Gastrocnemius medialis (tissue), 4 donors: ENCODE results near the gene NECTIN2. TPM values are rescaled to one million over a fixed set of nuclear protein-coding genes. Genes with fewer than 3 reads are reported as not detected.

Source experiments
- ATAC-seq, 2 donors: fragments of 150-250 bp; one replicate each; pipeline ENCODE4 v1.9.1; 2016
- DNase-seq, 2 donors: peaks; one replicate each; pipeline ENCODE4 v3.0.0-alpha.2; 2019
- H3K27ac ChIP-seq, 4 donors: fragments of 200-600 bp; sonication (generic); 1 replicate in 1 of 4; 2 replicates in 3 of 4; pipeline ENCODE4 v1.5.1; 2016 to 2018; ENCODE audit warnings: mild to moderate bottlenecking in 2 of 4, moderate library complexity in 1 of 4
- H3K27me3 ChIP-seq, 3 donors: fragments of 200-600 bp; sonication (generic) in 2 of 3; 1 replicate in 1 of 3; 2 replicates in 2 of 3; pipeline versions ENCODE4 v1.5.1 to v1.6.0; 2016 to 2019; ENCODE audit warnings: mild to moderate bottlenecking in 1 of 3, moderate library complexity in 1 of 3
- H3K36me3 ChIP-seq, 2 donors: fragments of 200-600 bp; sonication (generic) in 1 of 2; one replicate each; pipeline ENCODE4 v1.5.1; 2017 to 2018
- H3K4me1 ChIP-seq, 2 donors: fragments of 200-600 bp; sonication (generic) in 1 of 2; one replicate each; pipeline ENCODE4 v1.5.1; 2016 to 2017; ENCODE audit warnings: mild to moderate bottlenecking in 2 of 2
- H3K4me3 ChIP-seq, 4 donors: fragments of 200-600 bp; sonication (generic) in 3 of 4; 1 replicate in 1 of 4; 2 replicates in 3 of 4; pipeline ENCODE4 v1.5.1; 2016 to 2019; ENCODE audit warnings: mild to moderate bottlenecking in 2 of 4
- H3K9me3 ChIP-seq, 3 donors: fragments of 200-600 bp; sonication (generic) in 2 of 3; 1 replicate in 1 of 3; 2 replicates in 2 of 3; pipeline ENCODE4 v1.5.1; 2016 to 2019
- POLR2A ChIP-seq, 2 donors: fragments of 450-650 bp; IDR thresholded peaks; one replicate each; pipeline ENCODE4 v1.6.1; 2017; ENCODE audit warnings: antibody characterized with exemption in 2 of 2, mild to moderate bottlenecking in 2 of 2, moderate library complexity in 2 of 2
- in situ Hi-C, 4 donors: fragments of 200-750 bp; cut with MboI; loops; one replicate each; pipeline versions ENCODE4 v1.15.0 to v1.8.0; 2017; ENCODE audit warnings: low sequenced_read_pairs in 4 of 4
- intact Hi-C: fragments of 100-400 bp; cut with DNase I; formaldehyde crosslinking; loops from one replicate; pipeline ENCODE4 v1.15.1; 2023; ENCODE audit warnings: low total_unique reads
- total RNA-seq, 4 donors: library from RNA; depleted of rRNA; stranded (reverse); fragments of >200 nt; gene quantifications; one replicate each; pipeline versions ENCODE4 v1.1.0 to v1.2.3, GENCODE V29; 2016
- TF ChIP-seq, protein P1 (sequence below), 5 experiments: fragments of 450-650 bp in 3 of 5; fragments of 200-600 bp in 2 of 5; sonication (generic) in 2 of 5; IDR thresholded peaks in 4 of 5; conservative IDR thresholded peaks in 1 of 5; 1 replicate in 4 of 5; 2 replicates in 1 of 5; pipeline ENCODE4 v1.5.1; 2016 to 2019; ENCODE audit warnings: antibody characterized with exemption in 5 of 5, mild to moderate bottlenecking in 3 of 5, moderate library complexity in 3 of 5

NECTIN2 gene
- total RNA-seq, 4 donors from 2014 or later = 10.3 to 20.8 (median 16.7) TPM

DNA sequence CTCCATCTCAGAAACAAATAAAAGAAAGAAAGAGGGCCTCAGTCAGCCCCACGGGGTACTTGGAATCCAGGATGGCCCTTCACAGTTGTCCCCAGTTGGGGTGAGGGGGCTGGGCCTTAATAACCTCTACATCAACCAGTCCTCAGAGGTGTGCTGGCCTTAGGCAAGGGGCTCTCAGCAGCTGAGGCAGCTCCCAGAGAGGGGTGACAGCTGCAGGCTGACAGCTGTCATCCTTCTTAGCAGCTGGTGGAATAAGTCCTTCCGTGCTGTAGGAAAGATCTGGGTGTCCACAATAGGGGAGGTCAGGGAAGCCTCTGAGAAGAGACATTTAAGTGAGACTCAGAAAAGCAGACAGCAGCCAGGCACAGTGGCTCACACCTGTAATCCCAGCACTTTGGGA, 29.8 kb upstream of the NECTIN2 start:
- TF ChIP-seq, protein P1, sequence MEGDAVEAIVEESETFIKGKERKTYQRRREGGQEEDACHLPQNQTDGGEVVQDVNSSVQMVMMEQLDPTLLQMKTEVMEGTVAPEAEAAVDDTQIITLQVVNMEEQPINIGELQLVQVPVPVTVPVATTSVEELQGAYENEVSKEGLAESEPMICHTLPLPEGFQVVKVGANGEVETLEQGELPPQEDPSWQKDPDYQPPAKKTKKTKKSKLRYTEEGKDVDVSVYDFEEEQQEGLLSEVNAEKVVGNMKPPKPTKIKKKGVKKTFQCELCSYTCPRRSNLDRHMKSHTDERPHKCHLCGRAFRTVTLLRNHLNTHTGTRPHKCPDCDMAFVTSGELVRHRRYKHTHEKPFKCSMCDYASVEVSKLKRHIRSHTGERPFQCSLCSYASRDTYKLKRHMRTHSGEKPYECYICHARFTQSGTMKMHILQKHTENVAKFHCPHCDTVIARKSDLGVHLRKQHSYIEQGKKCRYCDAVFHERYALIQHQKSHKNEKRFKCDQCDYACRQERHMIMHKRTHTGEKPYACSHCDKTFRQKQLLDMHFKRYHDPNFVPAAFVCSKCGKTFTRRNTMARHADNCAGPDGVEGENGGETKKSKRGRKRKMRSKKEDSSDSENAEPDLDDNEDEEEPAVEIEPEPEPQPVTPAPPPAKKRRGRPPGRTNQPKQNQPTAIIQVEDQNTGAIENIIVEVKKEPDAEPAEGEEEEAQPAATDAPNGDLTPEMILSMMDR (IDR thresholded peaks at IDR 0.05 in 4 of 5, conservative IDR thresholded peaks at IDR 0.05 in 1 of 5) = no peak
- no peak for TF ChIP-seq POLR2A (IDR thresholded peaks at IDR 0.05)
- Histone ChIP-seq H3K27ac (no peak overlapping the region), H3K36me3 (no peaks in the 10 kb centered on the region), H3K4me1 (peaks cover 0 to 8% of the 10 kb centered on the region in 2 donors), H3K9me3 (no peaks in the 10 kb centered on the region), H3K27me3 (no peaks in the 10 kb centered on the region), H3K4me3 (no peak overlapping the region)
- DNase-seq (no peak), ATAC-seq (no peak)
- intact Hi-C loops = no loop called here
- in situ Hi-C loops = no loop called here

DNA sequence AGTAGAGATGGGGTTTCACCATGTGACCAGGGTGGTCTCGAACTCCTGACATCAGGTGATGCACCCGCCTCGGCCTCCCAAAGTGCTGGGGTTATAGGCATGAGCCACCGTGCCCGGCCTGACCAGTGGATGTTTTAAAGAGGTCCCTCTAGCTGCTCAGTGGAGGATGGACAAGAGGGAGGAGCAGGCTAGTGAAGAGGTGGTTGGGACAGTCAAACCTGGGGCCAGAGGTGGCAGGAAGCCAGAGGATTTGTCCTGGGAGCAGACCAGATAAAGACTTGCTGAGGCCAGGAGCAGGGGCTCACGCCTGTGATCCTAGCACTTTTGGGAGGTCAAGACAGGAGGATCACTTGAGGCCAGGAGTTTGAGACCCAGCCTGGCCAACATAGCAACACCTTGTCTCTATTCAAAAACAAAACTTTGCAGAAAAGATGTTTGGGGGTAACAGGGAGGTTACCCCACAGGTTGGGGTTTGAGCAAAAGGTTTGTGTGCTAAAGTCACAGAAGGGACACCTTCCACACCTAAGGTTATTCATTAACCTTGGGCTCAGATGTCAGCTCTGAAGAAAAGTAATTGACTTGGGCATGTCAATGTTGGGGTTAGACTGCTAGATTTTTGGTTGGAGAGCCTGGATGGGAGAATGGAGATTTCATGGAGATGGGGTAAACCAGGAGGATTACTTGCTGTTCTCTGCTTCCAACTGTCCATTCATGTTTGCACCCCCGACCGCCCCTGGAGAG, 28.2 kb upstream of the NECTIN2 start:
- intact Hi-C loops = no loop called here
- ATAC-seq = no peak

DNA sequence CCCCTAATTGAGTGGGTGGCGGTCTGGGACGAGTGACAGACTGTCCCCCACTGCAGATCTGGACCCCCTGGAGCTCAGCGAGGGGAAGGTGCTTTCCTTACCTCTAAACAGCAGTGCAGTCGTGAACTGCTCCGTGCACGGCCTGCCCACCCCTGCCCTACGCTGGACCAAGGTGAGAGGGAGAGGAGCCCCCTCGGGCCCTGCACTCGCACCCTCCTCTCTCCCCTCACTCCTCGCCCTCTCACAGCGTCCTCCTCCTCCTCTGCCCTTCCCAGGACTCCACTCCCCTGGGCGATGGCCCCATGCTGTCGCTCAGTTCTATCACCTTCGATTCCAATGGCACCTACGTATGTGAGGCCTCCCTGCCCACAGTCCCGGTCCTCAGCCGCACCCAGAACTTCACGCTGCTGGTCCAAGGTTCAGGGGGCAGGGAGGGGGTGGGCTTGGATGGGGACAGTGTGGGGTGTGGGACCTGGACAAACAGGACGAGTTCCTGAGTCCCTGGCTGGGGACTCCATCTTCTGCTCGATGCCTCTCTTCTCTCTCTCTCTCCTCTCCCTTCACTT, 27.5 kb upstream of the NECTIN2 start:
- in situ Hi-C loops (no loop called here), intact Hi-C loops (no loop called here)
- no peaks in the 10 kb centered on the region for H3K27me3 ChIP-seq
- DNase-seq (no peak), ATAC-seq (no peak)
- no peaks in the 10 kb centered on the region for H3K9me3 ChIP-seq
- no peak overlapping the region for H3K4me3 ChIP-seq
- no peaks in the 10 kb centered on the region for H3K36me3 ChIP-seq
- TF ChIP-seq, protein P1 (IDR thresholded peaks at IDR 0.05 in 4 of 5, conservative IDR thresholded peaks at IDR 0.05 in 1 of 5) = no peak
- TF ChIP-seq POLR2A (IDR thresholded peaks at IDR 0.05) = no peak
- H3K27ac ChIP-seq = no peak overlapping the region
- peaks cover 0 to 8% of the 10 kb centered on the region in 2 donors for H3K4me1 ChIP-seq

More for the DNA sequence above, 28.2 kb upstream of the NECTIN2 start:
- no peak for DNase-seq
- no peak overlapping the region for H3K4me3 ChIP-seq
- H3K36me3 ChIP-seq = no peaks in the 10 kb centered on the region
- H3K27me3 ChIP-seq = no peaks in the 10 kb centered on the region
- H3K4me1 ChIP-seq = peaks cover 0 to 8% of the 10 kb centered on the region in 2 donors
- H3K27ac ChIP-seq = no peak overlapping the region
- TF ChIP-seq POLR2A (IDR thresholded peaks at IDR 0.05) = no peak
- TF ChIP-seq, protein P1 (IDR thresholded peaks at IDR 0.05 in 4 of 5, conservative IDR thresholded peaks at IDR 0.05 in 1 of 5) = no peak
- in situ Hi-C loops = no loop called here
- no peaks in the 10 kb centered on the region for H3K9me3 ChIP-seq

DNA sequence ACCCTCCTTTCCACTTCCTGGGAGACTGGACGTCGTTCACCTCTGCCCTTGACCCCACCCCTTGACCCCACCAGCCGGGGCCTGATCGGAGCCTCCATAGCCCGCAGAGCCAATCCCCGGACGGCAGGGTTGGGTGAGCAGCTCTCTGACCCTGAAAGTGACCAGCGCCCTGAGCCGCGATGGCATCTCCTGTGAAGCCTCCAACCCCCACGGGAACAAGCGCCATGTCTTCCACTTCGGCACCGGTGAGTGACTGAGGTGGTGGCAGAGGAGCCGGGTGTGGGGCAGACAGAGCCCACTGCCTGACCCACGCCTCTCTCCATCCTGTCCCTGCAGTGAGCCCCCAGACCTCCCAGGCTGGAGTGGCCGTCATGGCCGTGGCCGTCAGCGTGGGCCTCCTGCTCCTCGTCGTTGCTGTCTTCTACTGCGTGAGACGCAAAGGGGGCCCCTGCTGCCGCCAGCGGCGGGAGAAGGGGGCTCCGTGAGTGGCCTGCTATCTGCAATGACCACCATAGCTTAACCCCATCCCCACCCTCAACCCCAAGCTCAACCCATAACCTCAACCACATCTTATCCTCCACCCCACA, 26.8 kb upstream of the NECTIN2 start:
- H3K4me3 ChIP-seq = no peak overlapping the region
- no peaks in the 10 kb centered on the region for H3K36me3 ChIP-seq
- peaks cover 0 to 8% of the 10 kb centered on the region in 2 donors for H3K4me1 ChIP-seq
- no peak for TF ChIP-seq POLR2A (IDR thresholded peaks at IDR 0.05)
- TF ChIP-seq, protein P1 (IDR thresholded peaks at IDR 0.05 in 4 of 5, conservative IDR thresholded peaks at IDR 0.05 in 1 of 5) = no peak
- no peak for DNase-seq
- H3K27ac ChIP-seq = no peak overlapping the region
- in situ Hi-C loops (no loop called here), intact Hi-C loops (no loop called here)
- ATAC-seq = no peak
- H3K27me3 ChIP-seq = no peaks in the 10 kb centered on the region
- no peaks in the 10 kb centered on the region for H3K9me3 ChIP-seq
